Measurements from ENCODE around the gene FTCD.

FTCD gene

GRCh38 chr21:46095814-46096595 is 59.4 kb downstream of the FTCD start:
- no peak for DNase-seq (ENCODE audit: low read depth)
- TF ChIP-seq, protein P1, sequence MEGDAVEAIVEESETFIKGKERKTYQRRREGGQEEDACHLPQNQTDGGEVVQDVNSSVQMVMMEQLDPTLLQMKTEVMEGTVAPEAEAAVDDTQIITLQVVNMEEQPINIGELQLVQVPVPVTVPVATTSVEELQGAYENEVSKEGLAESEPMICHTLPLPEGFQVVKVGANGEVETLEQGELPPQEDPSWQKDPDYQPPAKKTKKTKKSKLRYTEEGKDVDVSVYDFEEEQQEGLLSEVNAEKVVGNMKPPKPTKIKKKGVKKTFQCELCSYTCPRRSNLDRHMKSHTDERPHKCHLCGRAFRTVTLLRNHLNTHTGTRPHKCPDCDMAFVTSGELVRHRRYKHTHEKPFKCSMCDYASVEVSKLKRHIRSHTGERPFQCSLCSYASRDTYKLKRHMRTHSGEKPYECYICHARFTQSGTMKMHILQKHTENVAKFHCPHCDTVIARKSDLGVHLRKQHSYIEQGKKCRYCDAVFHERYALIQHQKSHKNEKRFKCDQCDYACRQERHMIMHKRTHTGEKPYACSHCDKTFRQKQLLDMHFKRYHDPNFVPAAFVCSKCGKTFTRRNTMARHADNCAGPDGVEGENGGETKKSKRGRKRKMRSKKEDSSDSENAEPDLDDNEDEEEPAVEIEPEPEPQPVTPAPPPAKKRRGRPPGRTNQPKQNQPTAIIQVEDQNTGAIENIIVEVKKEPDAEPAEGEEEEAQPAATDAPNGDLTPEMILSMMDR (IDR thresholded peaks at IDR 0.05; ENCODE audit: control insufficient read depth, insufficient read depth, low read depth, low read length, missing control alignments) = no peak
- H3K4me3 ChIP-seq (ENCODE audit: control insufficient read depth, low read depth, low read length) = no peak overlapping the region

DNA sequence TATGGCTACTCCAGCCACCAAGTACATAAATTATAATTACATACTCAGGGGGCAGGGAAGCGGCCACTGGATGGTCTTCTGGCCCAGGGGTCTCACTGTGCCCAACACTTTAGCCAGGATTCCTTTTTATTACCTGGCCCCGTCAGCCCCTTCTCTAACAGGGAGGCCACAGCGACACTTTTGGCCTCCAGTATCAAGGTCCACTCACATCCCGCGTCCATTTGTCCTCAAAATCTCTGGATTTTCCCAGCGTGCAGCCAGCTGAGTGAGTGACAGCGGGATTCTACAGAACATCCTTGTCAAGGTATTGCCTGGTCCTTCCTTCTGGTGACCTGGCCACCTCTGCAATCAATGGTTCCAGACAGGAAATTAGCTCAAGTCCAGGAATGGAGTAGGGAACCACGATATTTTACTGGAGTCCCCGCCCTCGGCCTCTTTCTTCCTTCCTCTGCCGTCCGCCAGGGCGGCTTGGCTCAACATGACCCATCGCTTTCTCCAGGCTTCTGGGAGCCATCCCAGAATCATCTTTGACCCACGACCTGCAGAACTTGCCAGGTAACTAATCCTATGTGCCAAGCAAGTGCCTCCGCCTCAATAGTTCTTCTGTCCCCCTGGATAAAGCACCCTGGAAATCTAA is 60.2 kb downstream of the FTCD start:
- TF ChIP-seq, protein P1 (IDR thresholded peaks at IDR 0.05; ENCODE audit: control insufficient read depth, insufficient read depth, low read depth, low read length, missing control alignments) = no peak
- no peak overlapping the region for H3K4me3 ChIP-seq (ENCODE audit: control insufficient read depth, low read depth, low read length)
- no peak for DNase-seq (ENCODE audit: low read depth)

DNA sequence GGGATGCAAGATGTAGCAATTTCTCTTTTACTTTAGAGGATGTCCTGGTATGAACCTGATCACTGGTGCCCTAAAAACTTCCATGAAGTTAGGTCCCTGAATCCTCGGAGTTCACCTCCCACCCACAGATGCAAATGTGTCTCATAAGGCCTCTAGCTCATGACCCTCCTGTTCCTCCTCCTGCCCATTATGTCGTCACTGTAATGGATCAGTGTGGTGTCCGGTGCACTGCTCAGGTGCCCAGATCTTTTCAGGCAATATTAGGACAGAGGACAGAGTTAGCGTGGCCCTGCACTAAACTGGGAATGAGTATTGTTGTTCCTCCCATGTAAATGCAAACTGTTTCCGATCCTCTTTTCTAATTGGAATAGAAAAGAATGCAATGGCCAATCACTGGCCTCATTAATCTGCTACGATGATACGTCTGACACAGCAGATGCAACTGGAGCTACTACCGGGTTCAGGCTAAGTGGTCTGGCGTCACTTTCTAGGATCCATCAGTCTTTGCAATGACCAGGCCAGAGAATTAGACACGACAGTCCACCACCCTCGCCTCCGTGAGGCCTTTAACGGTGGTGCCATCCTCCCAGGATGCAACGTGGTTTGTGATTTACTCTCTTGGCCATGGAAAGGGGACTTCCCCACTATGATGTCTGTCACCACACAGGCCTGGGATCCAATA is 60.8 kb downstream of the FTCD start:
- DNase-seq (ENCODE audit: low read depth) = no peak
- TF ChIP-seq, protein P1 (IDR thresholded peaks at IDR 0.05; ENCODE audit: control insufficient read depth, insufficient read depth, low read depth, low read length, missing control alignments) = no peak
- no peak overlapping the region for H3K4me3 ChIP-seq (ENCODE audit: control insufficient read depth, low read depth, low read length)

DNA sequence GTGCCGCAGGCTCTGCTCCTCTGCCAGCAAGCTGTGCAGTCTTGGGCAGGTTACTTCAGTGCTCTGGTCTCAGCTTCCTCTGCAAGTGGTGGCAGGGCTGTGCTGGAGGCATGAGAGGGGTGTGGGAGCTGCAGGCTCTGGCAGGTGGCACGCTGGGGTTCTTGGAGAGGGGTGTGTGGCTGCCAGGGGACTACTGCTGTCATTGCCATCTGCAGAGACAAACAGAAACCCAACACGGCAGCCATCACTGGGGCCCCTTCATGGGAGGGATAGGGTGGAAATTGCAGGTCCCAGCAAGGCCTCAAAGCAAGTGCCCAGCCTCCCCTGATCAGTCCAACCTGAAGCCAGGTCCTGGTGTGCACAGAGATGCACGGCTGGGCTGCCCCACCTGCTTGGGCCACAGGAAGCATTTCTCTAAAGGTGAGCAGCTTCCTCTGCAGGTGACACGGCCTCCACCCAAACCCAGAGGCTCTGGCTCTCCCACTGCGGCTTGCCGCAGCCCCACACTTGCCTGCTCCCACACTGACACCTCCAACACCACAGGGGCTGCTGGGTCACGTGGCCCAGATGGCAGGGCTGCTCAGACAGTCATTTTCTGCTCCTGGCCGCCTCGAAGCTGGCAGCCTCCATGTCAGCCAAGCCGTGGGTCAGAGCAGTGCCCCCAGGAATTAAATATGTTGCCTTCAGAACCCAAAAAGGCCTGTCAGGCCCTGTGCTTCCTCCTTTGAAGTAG is 61.5 kb downstream of the FTCD start:
- TF ChIP-seq, protein P1 (IDR thresholded peaks at IDR 0.05; ENCODE audit: control insufficient read depth, insufficient read depth, low read depth, low read length, missing control alignments) = no peak
- no peak for DNase-seq (ENCODE audit: low read depth)
- H3K4me3 ChIP-seq (ENCODE audit: control insufficient read depth, low read depth, low read length) = no peak overlapping the region

DNA sequence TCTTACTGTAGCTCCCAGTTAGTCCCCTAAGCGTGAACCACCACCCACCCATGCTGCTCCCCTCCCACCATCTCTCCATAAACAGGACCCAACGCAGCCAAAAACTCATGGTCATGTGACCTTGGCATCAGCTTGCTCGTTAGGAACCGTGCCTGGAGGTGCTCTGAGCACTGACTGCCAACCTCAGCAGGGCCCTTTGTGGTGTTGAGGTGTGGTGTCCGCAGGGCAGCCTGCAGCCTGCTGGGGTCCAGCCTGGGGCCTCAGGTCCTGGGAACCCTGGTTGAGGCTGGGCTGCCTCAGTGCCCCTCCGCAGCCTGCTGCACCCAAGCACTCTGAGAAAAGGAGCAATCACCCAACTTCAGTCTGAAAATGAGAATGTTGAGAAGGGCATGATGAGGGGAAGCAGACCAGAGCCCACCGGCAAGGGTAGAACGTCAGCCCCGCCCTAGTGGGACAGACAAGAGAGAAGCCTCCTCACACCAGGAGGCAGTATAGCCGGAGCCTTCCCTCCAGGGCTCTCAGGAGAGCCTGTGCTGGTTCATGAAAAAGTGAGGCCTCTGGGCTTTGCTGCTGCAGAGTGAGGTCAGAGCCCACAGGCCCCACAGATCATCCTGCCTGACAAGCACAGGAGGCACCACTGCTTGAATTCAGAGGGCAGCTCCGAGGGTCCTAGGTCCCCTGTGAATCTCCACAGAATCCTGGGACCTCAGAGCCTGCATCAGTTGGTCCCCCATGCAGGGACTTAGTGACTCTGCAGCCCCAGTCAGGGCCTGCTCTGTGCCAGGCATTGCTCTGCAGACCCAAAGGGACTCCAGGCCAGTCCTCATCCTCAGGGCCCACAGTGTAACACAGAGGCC is 62.3 kb downstream of the FTCD start:
- TF ChIP-seq, protein P1 (IDR thresholded peaks at IDR 0.05; ENCODE audit: control insufficient read depth, insufficient read depth, low read depth, low read length, missing control alignments) = peak; percentile 34
- no peak overlapping the region for H3K4me3 ChIP-seq (ENCODE audit: control insufficient read depth, low read depth, low read length)
- DNase-seq (ENCODE audit: low read depth) = no peak
